Adipose tissue (tissue), 3 donors: ENCODE results near the gene TTYH3. TPM values are rescaled to one million over a fixed set of nuclear protein-coding genes. Genes with fewer than 3 reads are reported as not detected.
"Not testable (repeated sequence)": the region's sequence is repeated elsewhere in the genome, so short reads cannot be mapped to it uniquely, and the experiment has no call there.

Experiments used
- H3K27ac ChIP-seq: one replicate; pipeline ENCODE4 v1.5.1; 2013; ENCODE audit warnings: low read depth, low read length
- WGBS, 3 donors: extraction: QIAGEN DNeasy Blood & Tissue Kit; methylation state at CpG; one replicate each; pipeline ENCODE4 v1.1.7; 2013; 5-methylcytosine and 5-hydroxymethylcytosine counted together
- polyA plus RNA-seq, 3 donors: library from polyadenylated mRNA; stranded (reverse); fragments of 200-250 nt; gene quantifications; one replicate each; pipeline ENCODE4 v1.2.3, GENCODE V29; 2013
- donor health status: healthy with polysubstance abuse.
- donor health status: Bipolar disorder and iron deficiency.
- donor health status: healthy.

The TTYH3 gene
- polyA plus RNA-seq, 3 donors = 7.2 to 49.8 (median 26.4) TPM

DNA sequence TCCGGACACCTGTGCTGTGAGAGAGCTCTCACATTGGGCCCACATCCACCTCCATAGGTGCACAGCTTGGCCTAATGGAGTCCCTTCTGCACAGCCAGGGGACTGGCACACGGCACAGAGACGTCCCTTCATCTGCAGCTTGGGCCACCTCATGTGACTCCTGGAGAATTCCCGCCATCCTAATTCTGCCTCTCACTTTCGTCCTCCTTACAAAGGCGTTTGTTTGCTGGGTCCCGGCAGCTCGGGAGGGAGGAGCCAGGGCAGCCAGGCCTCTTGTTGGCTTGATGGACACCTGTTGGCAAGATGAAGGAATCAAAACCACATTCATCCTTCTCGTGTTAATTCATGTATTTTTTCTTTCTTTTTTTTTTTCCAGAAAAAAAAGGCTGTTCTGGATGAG lies 30.7 kb upstream of the TTYH3 start:
- 71 to 91% (median 79%) methylated on average over 9 of the region's 9 CpGs for WGBS, 3 donors
- no peak overlapping the region for H3K27ac ChIP-seq

DNA sequence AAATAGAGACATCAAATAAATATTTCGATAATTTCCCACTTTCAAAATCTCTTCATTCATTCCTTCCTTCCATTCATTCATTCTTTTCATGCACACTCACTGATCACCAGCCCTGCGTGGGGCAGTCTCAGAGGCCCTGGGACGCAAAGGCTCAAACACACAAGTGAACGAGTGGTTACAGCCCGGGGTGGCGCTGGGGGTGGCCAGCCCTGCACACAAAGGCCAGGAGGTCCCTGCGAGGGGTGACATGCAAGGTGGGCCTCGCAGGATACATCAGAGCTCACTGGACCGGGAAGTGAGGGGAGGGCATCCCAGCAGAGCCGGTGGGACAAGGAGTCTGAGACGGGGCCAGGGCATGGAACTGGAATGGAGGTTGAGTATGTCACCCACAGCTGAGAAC lies 29.9 kb upstream of the TTYH3 start:
- H3K27ac ChIP-seq = no peak overlapping the region
- WGBS, 3 donors = 92 to 95% (median 94%) methylated on average over 11 of the region's 11 CpGs

DNA sequence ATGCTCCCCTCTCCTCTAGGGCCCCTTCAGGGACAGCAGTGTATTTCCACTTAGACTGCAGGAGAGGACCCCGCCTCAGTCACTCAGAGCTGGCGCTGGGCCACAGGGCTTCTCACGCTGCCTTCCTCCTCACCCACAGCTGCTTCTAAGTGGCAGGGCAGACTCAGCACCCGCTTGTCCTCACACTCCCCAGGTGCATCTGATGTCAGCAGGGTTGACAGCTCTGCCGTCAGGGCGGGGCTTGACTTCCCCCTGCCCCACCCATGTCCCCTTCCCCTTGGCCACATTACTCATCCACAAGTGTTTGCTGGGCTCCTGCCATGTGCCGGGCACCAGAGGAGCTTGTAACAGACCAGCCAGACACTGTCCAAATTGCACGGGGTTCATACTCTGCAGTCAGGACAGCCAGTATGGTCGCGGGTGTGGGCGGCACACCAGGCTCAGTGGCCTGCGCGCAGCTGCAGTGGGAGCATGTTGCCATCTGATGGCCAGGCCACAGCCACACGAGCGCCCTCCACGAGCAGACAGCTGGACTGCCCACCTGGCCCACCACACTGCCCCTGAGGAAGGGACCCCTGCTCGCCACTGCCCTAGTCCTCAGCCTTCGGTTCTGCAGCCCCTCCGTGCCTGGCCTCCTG lies 29.3 kb upstream of the TTYH3 start:
- no peak overlapping the region for H3K27ac ChIP-seq
- 79 to 90% (median 86%) methylated on average over 19 of the region's 19 CpGs for WGBS, 3 donors

DNA sequence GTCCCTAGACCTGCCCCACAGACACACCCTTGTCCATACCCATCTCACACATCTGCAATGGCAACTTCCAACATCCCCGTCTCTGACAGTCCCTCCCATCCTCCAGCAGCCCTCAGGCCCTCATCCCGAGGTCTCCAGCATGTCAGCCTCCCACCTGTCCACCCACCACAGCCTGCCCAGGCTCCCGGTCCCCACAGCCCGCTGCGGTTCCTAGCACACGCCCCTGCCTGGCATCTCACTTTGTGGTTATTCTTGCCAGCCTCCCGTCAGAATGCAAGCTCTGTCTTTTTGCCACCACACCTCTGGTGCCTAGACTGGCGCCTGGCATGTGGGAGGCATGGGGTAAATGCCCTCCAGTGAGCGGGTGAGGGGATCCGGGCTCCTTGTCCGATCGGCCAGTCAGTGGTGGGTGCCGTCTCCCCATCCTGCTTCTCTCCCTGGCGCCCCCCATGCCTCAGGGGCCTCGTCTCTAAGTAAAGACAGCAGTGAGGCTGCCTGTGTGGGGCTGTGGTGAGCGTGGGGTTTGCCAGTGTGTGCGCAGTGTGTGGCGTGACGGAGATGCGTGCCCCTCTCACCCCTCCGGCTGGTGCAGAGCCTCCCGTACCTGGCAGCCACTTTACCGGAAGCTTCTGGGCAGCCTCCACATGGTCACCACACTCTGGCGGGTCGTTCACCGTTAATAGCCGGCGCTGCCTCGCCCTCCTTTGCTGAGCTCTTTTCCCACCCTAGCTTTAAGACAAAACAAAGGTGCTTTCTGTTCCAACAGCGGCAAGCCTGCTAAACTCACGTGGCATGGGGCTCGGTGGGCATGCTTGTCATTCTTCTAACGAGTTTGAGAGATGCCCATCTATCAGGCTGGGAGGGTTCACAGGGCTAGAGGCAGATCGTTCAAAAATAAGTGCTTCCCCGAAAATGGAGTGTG lies 28.5 kb upstream of the TTYH3 start:
- WGBS, 3 donors = 91 to 95% (median 94%) methylated on average over 34 to 35 of the region's 35 CpGs
- no peak overlapping the region for H3K27ac ChIP-seq

DNA sequence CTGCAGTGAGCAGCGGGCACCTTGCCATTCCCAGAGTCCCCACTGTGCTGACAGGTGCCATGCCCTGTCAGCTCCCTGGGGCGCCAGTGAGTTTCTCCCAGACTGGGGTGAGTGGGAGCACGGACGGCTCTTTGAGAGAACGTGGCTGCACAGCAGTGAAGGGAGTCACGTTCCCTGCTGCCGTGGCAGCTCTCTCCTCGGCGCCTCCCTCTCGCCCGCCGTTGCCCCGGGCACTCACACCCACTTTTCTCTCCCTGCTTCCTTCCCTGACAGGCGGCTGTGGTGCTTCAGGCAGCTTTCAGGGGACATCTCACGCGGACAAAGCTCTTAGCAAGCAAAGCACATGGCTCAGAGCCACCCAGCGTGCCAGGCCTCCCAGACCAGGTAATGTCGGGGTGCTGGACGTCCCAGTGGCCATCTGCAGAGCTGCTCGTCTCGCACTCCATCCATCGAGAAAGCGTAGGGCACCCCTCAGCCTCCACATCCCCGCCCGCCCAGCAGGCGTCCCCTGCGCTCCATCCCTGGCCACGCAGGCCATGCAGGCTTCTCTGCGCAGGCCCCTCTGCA lies 27.1 kb upstream of the TTYH3 start:
- WGBS, 3 donors = 93 to 99% (median 95%) methylated on average over 27 to 29 of the region's 29 CpGs
- H3K27ac ChIP-seq = no peak overlapping the region

DNA sequence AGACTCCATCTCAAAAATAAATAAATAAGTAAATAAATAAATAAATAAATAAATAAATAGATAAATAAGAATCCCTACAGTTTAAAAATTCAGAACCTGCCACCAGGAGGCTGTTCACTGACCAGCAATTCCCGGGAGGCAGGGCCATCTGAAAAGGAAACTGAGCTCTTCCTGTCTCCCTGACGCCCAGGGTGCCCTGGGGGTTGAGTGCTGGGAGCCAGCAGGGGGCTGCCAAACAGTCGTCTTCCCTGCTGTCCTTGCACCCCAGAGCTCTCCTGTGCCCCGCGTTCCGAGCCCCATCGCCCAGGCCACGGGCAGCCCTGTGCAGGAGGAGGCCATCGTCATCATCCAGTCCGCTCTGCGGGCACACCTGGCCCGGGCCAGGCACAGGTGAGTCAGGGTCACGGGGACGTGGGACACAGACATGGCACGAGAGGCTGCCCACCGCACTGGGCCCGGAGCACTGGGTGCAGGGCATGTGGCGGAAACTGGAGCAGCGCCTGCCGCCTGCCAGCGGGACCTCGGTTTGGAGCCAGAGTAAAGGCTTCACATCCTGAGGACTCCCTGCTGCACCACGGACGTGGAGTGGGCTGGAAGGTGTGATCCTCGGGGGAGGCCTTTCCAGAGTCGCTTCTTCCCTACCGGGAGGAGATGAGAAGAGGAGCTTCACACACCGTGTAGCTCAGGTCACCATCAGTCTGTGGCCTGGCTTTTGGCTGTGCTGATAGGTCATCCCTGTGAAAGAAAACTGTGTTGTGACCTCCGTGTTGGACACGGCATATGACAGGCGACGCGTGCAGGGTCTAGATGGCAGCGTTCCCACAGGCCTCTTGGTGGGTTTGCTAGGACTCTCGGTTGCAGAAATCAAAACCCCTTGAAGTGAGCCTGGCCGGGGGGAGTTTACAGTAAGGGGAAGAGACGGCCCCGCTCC lies 25.9 kb upstream of the TTYH3 start:
- 88 to 91% (median 88%) methylated on average over 38 of the region's 38 CpGs for WGBS, 3 donors
- H3K27ac ChIP-seq = no peak overlapping the region

DNA sequence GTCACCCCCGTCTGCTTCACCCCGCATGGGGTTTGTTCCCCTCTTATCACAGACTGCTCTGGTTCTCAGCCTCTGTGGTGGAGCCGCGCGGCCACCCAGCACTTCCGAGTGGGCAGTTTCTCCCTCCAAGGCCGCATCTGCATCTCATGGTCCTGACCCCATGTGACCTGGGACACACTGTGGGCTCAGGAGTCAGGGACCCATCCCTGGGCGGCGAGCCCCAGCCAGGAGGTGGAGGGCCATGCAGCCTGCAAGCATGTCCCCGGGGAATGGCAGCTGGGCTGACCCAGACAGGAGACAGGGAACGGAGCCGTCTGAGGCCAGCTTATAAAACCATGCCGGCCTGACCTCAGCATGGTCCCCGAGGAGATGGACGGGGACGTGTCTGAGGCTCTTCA lies 25.2 kb upstream of the TTYH3 start:
- H3K27ac ChIP-seq = no peak overlapping the region
- WGBS, 3 donors = 71 to 86% (median 79%) methylated on average over 16 of the region's 16 CpGs

DNA sequence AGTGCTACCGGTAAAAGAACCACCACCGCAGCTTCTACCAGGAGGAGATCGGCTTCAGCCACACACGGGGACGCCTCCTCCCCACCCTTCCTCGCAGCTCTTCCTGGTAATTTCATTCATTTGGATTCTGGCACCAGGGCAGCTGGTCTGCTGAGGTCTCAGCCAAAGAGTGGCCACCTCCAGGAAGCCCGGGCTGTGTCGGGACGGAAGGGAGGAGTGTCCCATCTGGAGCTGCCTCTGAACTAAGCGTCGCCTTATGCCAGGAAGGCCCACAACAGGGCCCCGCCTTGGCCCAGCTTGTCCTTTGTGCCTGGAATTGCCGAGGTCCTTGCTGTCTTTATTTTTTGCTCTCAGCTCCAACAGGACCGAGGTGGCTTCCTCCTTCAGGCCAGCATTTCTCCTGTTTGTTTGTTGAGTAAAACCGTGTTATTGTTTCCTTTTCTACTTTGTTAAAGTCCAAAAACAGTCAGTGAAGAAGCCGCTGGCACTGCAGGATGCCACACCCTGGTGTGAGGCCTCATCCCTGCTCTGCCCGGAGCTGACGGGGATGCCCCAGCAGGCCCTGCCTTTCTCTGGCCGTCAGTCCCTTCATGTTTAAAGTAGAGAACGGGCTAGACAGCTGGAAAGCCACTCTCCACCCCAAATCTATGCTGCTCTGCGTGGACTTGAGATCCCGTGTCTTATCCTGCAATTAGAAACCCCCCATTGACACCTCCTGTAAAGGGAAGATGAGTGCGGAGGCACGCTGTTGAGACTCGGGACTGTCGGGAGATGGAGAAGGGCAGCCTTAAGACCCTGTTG lies 24.5 kb upstream of the TTYH3 start:
- peak overlapping the region; percentile 71 for H3K27ac ChIP-seq
- WGBS, 3 donors = 42 to 77% (median 57%) methylated on average over 26 of the region's 26 CpGs

DNA sequence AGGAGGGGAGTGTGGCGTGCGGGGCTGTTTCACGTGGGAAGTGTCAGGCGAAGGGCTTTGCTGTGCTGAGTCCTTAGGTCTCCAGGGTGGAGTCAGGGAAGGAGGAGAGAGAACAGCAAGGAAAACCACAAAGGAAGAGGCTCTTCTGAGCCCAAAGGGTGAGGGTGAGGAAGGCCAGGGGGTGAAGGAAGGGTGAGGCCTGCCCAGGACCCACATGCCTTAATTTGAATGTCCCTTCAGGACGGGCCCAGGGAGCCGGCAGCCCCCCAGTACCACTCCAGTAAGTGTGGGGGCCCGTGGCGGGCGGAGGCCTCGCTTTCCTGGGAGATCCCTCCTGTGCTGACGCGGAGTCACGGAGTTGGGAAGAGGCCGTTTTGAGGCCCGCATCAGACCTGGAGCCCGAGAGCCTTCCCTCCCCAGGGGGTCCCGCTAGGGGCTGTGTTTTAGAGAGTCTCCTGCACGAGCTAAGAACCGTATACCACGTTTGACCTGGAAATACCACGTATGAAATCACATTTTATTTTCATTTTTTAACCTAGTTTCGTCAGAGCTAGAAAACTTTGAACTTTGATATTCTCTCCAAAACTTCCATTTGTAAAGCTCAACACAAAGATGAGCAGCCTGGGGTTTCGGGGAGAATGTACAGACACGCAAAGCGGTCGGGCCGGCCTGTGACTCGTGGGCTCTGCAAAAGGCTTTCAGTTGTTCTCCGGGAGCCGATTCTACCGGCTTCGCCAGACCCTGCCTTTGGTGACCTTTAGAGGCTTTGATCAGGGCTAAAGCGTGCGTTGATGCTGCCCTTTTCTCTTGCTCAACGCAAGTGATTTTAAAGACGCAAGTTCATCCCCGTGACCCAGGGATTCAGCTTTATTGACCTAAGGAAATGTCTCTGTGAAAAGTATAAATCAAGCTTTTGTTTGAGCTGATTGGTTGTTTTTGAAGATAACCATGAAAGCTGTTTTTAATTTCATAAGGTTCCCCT lies 23.6 kb upstream of the TTYH3 start:
- H3K27ac ChIP-seq = peak overlapping the region; percentile 71
- WGBS, 3 donors = 70 to 83% (median 72%) methylated on average over 36 to 37 of the region's 37 CpGs

DNA sequence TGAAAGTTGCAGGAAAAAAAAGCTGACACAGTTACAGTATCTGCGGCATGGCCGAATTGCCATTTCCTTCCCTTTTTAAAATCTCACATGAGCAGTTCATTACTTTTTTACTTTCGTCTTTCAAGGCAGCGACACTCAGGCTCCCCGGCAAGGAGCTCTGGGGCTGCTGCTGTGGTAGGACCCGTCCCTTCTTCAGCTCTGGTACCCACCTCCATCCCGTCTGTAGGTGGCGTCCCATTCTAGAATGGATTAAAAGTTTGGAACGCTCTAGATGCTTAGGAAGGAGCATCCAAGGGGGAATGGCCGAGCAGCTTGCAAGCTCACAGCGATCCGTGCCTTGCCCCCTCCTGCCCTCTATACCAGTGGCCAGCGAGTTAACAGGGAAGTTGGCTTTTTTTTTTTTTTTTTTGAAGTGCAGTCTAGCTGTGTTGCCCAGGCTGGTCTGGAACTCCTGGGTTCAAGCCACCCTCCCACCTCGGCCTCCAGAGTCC lies 22.8 kb upstream of the TTYH3 start:
- no peak overlapping the region for H3K27ac ChIP-seq

DNA sequence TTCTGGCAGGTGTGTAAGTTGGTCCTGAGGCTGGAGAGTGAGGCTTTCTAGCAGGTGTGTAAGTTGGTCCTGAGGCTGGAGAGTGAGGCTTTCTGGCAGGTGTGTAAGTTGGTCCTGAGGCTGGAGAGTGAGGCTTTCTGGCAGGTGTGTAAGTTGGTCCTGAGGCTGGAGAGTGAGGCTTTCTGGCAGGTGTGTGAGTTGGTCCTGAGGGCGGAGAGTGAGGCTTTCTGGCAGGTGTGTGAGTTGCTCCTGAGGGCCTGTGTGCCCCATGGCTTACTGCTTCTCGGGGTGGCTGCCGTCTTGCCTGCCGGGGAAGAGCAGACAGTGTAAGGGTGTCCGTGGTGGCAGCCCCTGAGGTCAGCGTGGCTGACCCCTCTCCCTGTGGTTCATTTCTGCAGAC lies 22.1 kb upstream of the TTYH3 start:
- 94 to 97% (median 94%) methylated on average over 6 of the region's 6 CpGs for WGBS, 3 donors
- H3K27ac ChIP-seq = not testable (repeated sequence)

More for the DNA sequence above, 22.8 kb upstream of the TTYH3 start:
- 44 to 74% (median 48%) methylated on average over 14 of the region's 14 CpGs for WGBS, 3 donors

DNA sequence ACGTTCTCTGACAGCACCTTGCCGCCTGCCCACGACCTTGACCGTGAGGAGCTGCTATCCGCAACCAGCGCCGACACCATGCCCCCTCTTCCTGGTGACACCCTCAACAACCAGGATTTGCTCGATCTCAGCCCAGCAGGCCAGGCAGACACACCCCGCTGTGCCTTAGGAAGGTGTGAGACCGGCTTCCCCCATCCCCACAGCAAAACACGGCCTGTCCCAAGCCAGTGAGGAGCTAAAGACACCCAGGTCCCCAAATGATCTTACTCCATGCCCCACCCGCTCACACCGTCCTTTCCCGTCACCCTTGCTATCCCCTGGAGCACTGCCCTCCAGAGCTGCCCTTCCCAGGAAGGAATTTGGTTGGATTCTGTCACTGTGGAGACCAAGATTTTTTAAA lies 21.3 kb upstream of the TTYH3 start:
- WGBS, 3 donors = 88 to 95% (median 92%) methylated on average over 14 of the region's 14 CpGs
- no peak overlapping the region for H3K27ac ChIP-seq

DNA sequence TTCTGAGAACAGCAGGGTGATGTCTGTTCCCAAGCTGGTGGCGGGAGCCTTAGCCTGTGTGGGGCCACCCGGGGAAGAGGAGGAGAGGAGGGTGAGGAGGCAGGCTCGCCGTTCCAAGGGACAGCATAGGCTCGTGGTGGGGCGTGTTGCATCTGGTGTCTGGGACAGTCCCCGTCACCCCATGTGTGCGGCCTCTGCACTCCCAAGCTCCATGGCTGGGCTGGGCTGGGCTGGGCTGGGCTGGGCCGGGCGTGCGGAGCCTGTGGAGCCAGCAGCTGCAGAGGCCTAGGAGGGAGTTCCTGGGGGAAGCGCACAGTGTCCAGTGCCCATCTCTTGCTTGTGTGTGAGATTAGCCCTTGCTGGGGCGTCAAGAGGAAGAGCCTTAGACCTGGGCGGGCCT lies 20.9 kb upstream of the TTYH3 start:
- 78 to 88% (median 79%) methylated on average over 14 of the region's 14 CpGs for WGBS, 3 donors
- no peak overlapping the region for H3K27ac ChIP-seq

DNA sequence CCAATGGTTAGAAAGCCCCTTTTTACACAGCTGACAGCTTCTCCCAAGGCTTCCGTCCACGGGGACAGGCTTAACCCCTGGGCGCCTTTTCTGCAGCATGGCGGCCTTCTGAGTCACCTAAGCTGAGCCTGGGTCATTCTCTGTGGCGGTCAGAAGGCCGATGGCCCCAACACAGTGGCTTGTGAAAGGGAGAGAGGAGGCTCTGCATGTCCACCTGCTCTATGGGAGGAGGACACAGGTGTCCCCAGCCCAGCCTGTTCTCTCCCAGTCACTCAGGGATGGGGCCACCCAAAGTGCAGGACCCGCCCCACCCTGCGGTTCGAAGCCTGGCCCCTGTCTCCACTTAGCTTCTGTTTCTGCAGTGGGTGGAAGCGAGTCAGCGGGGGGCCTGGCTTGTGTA lies 20.4 kb upstream of the TTYH3 start:
- 86 to 93% (median 92%) methylated on average over 10 to 11 of the region's 11 CpGs for WGBS, 3 donors
- no peak overlapping the region for H3K27ac ChIP-seq

DNA sequence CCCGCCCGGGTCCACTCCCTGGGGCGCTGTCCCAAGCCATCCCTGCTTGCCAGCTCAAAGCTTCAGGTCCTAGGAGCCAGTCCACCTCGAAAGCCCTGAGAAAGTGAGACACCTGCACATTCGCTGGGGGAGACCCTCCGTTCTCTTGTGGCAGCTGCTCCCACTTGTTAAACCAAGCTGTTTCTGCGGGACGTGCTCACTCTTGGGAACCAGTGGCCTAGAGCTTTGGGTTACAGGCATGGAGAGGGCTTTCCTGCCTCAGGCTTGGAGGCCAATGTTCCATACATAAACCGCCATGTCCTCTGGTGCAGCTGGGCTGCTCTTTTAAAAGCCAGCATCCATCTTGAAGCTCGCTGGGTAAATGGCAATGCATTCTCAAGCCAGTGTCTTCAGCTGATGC lies 19.9 kb upstream of the TTYH3 start:
- H3K27ac ChIP-seq = no peak overlapping the region
- WGBS, 3 donors = 90 to 97% (median 97%) methylated on average over 10 of the region's 10 CpGs

DNA sequence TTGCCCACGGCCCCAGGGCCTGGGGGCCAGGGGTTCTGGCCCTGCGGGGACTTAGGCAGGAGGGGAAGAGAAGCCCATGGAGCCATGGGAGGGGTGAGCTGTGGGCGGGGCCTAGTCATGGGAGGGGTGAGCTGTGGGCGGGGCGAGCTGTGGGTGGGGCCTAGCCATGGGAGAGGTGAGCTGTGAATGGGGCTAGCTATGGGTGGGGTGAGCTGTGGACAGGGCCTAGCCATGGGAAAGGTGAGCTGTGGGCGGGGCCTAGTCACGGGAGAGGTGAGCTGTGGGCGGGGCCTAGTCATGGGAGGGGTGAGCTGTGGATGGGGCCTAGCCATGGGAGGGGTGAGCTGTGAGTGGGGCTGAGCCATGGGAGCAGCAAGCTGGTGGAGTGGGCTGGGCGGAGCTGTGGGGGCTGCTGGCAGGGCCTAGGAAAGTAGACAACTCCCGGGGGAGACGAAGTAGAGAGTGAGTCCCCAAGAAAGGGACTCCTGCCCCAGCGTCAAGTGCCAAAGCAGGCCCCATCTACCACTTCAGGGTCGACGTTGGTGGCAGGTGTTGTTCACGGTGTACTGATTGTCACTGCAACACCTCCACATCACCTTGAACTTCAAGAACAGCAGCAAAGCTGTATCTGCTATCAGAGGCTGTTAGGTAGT lies 19.2 kb upstream of the TTYH3 start:
- WGBS, 3 donors = 80 to 88% (median 87%) methylated on average over 13 to 15 of the region's 15 CpGs
- no peak overlapping the region for H3K27ac ChIP-seq
